Tibial nerve (tissue), 4 donors: ENCODE data around the gene ITPK1.

Experiments used
- CTCF ChIP-seq, 5 experiments: fragments of 200-600 bp in 3 of 5; fragments of 450-650 bp in 2 of 5; sonication (generic) in 3 of 5; IDR thresholded peaks; one replicate each; pipeline ENCODE4 v1.5.1; 2016 to 2019; ENCODE audit warnings: antibody characterized with exemption in 5 of 5, mild to moderate bottlenecking in 3 of 5, moderate library complexity in 2 of 5
- EP300 ChIP-seq, 2 donors: sonication (generic); formaldehyde crosslinking; IDR thresholded peaks; one replicate each; pipeline ENCODE4 v1.6.1; 2017; ENCODE audit warnings: antibody characterized with exemption in 2 of 2, mild to moderate bottlenecking in 1 of 2
- POLR2A ChIP-seq, 2 donors: fragments of 450-650 bp; IDR thresholded peaks; one replicate each; pipeline ENCODE4 v1.6.1; 2017; ENCODE audit warnings: antibody characterized with exemption in 2 of 2, mild to moderate bottlenecking in 2 of 2, moderate library complexity in 2 of 2

GRCh38 chr14:92986254-92987147 lies 129.2 kb downstream of the ITPK1 start:
- TF ChIP-seq CTCF (IDR thresholded peaks at IDR 0.05) (no peak), EP300 (IDR thresholded peaks at IDR 0.05) (peak in 1 of 2 donors; percentile 60), POLR2A (IDR thresholded peaks at IDR 0.05) (no peak)
